ENCODE measurements around the gene GSTM4.

GSTM4 gene

DNA sequence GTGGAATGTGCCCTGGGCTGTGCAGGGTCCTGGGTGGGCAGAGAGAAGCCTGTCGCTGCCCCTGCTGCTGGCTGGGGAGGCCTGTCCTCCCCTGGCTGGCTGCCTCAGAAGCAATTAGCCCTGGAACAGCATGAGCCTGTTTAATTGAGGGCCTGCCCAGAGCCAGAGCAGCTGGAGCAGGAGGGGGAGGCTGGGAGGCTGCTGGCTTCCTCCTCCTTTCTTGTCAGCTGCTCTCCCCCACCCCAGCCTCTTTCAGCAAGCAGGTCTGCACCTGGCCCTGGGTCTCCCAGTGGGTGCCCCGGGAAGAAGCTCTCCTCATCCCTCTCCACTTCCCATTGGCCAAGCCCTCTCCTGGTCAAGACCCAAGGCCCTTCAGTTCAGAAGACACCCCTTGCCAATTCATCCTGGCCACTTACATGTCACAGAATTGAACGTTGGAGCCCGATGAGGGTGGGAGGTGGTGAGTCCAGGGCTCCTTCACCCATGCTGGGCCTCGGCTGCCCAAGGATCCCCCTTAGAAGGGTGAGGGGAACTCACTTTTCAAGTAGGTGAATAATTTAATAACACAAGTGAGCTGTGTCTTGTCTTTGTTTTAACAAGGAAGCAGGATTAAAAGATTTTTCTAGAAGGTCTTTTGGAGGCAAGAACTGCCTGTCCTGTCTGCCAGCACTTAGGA lies 23.1 kb upstream of the GSTM4 start:
- Histone ChIP-seq H3K23ac (ENCODE audit: low read length in 2 of 2) (no peak overlapping the region), H4K91ac (ENCODE audit: low read length) (no peak overlapping the region), H3K27ac (ENCODE audit: low read length, poor library complexity, severe bottlenecking) (no peak overlapping the region), H3K27me3 (ENCODE audit: control insufficient read depth in 1 of 2, insufficient read depth in 1 of 2, low read length in 2 of 2) (no peaks in the 10 kb centered on the region), H3K4me2 (ENCODE audit: low read length, poor library complexity, severe bottlenecking) (no peak overlapping the region), H2AFZ (ENCODE audit: low read depth, low read length) (no peak overlapping the region), H3K79me1 (replicated peaks; ENCODE audit: low read length, poor library complexity, severe bottlenecking) (peaks cover 32% of the 10 kb centered on the region), H3K36me3 (ENCODE audit: control insufficient read depth in 1 of 2, insufficient read depth in 2 of 2, low read depth in 1 of 2, low read length in 2 of 2) (peaks cover 44 to 51% of the 10 kb centered on the region in 2 experiments), H2BK15ac (ENCODE audit: low read depth, poor library complexity, severe bottlenecking) (no peak overlapping the region), H3K18ac (ENCODE audit: low read depth in 1 of 2, low read length in 2 of 2) (no peak overlapping the region), H4K8ac (ENCODE audit: low read length) (no peak overlapping the region), H3K9ac (ENCODE audit: low read length) (no peak overlapping the region), H2BK5ac (ENCODE audit: low read depth, low read length, poor library complexity, severe bottlenecking) (no peak overlapping the region), H2BK12ac (ENCODE audit: low read length in 2 of 2) (no peak overlapping the region), H2BK120ac (ENCODE audit: low read depth, low read length) (no peak overlapping the region), H3K9me3 (ENCODE audit: control insufficient read depth, low read length) (no peaks in the 10 kb centered on the region), H3K4ac (ENCODE audit: low read depth in 1 of 2, low read length in 2 of 2) (no peak overlapping the region), H3K4me3 (ENCODE audit: insufficient read depth in 1 of 2, low read depth in 1 of 2, low read length in 2 of 2) (no peak overlapping the region), H3K4me1 (ENCODE audit: control insufficient read depth, insufficient read depth, low read depth, low read length) (peaks cover 30% of the 10 kb centered on the region), H2AK5ac (ENCODE audit: low read length, severe bottlenecking) (no peak overlapping the region), H3K14ac (ENCODE audit: low read length in 2 of 2) (no peak overlapping the region)
- WGBS: 93% methylated on average over 5 of the region's 5 CpGs
- DNase-seq: no peak

DNA sequence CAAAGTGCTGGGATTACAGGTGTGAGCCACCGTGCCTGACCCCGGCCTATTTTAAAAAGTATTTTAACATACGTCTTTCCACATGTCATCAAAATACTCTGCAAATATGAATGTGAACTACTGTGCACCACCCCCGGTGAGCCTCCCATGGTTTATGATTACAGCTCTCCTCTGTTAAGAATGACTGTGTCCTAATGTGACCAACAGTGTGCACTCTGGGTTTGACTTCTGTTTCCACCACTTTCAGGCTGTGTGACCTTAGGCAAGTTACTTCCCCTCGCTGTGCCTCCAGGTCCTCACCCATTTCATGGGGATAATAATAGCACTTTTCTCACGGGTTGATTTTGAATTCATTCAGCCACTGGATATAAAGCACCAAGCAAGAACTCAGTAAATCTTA lies 21.6 kb upstream of the GSTM4 start:
- Histone ChIP-seq H2BK120ac (ENCODE audit: low read depth, low read length) (no peak overlapping the region), H3K14ac (ENCODE audit: low read length in 2 of 2) (no peak overlapping the region), H3K4me3 (ENCODE audit: insufficient read depth in 1 of 2, low read depth in 1 of 2, low read length in 2 of 2) (no peak overlapping the region), H2BK5ac (ENCODE audit: low read depth, low read length, poor library complexity, severe bottlenecking) (no peak overlapping the region), H3K27ac (ENCODE audit: low read length, poor library complexity, severe bottlenecking) (no peak overlapping the region), H3K36me3 (ENCODE audit: control insufficient read depth in 1 of 2, insufficient read depth in 2 of 2, low read depth in 1 of 2, low read length in 2 of 2) (peaks cover 29 to 38% of the 10 kb centered on the region in 2 experiments), H3K4me2 (ENCODE audit: low read length, poor library complexity, severe bottlenecking) (no peak overlapping the region), H2AK5ac (ENCODE audit: low read length, severe bottlenecking) (no peak overlapping the region), H2AFZ (ENCODE audit: low read depth, low read length) (no peak overlapping the region), H3K79me1 (replicated peaks; ENCODE audit: low read length, poor library complexity, severe bottlenecking) (peaks cover 32% of the 10 kb centered on the region), H3K27me3 (ENCODE audit: control insufficient read depth in 1 of 2, insufficient read depth in 1 of 2, low read length in 2 of 2) (no peaks in the 10 kb centered on the region), H4K8ac (ENCODE audit: low read length) (no peak overlapping the region), H3K23ac (ENCODE audit: low read length in 2 of 2) (no peak overlapping the region), H3K9me3 (ENCODE audit: control insufficient read depth, low read length) (no peaks in the 10 kb centered on the region), H3K4me1 (ENCODE audit: control insufficient read depth, insufficient read depth, low read depth, low read length) (peaks cover 16% of the 10 kb centered on the region), H2BK12ac (ENCODE audit: low read length in 2 of 2) (no peak overlapping the region), H3K18ac (ENCODE audit: low read depth in 1 of 2, low read length in 2 of 2) (no peak overlapping the region), H3K9ac (ENCODE audit: low read length) (no peak overlapping the region), H3K4ac (ENCODE audit: low read depth in 1 of 2, low read length in 2 of 2) (no peak overlapping the region), H2BK15ac (ENCODE audit: low read depth, poor library complexity, severe bottlenecking) (no peak overlapping the region), H4K91ac (ENCODE audit: low read length) (no peak overlapping the region)
- no peak for DNase-seq
- 97% methylated on average over 6 of the region's 6 CpGs for WGBS

- no peak overlapping the region for H3K4me3 ChIP-seq (ENCODE audit: insufficient read depth in 1 of 2, low read depth in 1 of 2, low read length in 2 of 2)
Measured at GRCh38 chr1:109634771-109635750, 20.8 kb upstream of the GSTM4 start.

DNA sequence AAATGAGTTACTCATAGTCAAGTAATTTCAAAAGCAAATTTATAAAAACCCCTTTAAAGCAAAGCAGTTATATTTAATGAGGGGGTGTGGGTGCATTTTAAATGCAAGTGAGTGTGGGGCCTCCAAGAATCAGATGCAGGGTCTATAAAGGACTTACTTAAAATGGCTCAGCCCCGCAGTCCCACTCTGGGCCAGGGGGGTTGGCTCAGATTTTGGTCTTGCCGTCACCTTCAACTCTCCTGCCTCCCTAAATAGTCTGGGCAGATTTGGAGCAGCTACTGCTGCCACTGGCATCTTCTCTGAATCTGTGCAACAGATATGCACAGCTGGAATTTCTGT lies 20.1 kb upstream of the GSTM4 start:
- Histone ChIP-seq H3K4me1 (ENCODE audit: control insufficient read depth, insufficient read depth, low read depth, low read length) (peaks cover 9% of the 10 kb centered on the region), H3K23ac (ENCODE audit: low read length in 2 of 2) (no peak overlapping the region), H4K91ac (ENCODE audit: low read length) (no peak overlapping the region), H3K9me3 (ENCODE audit: control insufficient read depth, low read length) (no peaks in the 10 kb centered on the region), H3K9ac (ENCODE audit: low read length) (no peak overlapping the region), H3K4ac (ENCODE audit: low read depth in 1 of 2, low read length in 2 of 2) (no peak overlapping the region), H3K4me2 (ENCODE audit: low read length, poor library complexity, severe bottlenecking) (no peak overlapping the region), H3K18ac (ENCODE audit: low read depth in 1 of 2, low read length in 2 of 2) (no peak overlapping the region), H3K27ac (ENCODE audit: low read length, poor library complexity, severe bottlenecking) (no peak overlapping the region), H4K8ac (ENCODE audit: low read length) (no peak overlapping the region), H3K27me3 (ENCODE audit: control insufficient read depth in 1 of 2, insufficient read depth in 1 of 2, low read length in 2 of 2) (no peaks in the 10 kb centered on the region), H3K14ac (ENCODE audit: low read length in 2 of 2) (no peak overlapping the region), H3K4me3 (ENCODE audit: insufficient read depth in 1 of 2, low read depth in 1 of 2, low read length in 2 of 2) (peak overlapping the region in 1 of 2 experiments; percentile 2), H3K36me3 (ENCODE audit: control insufficient read depth in 1 of 2, insufficient read depth in 2 of 2, low read depth in 1 of 2, low read length in 2 of 2) (peaks cover 16 to 22% of the 10 kb centered on the region in 2 experiments), H2BK12ac (ENCODE audit: low read length in 2 of 2) (no peak overlapping the region), H2BK5ac (ENCODE audit: low read depth, low read length, poor library complexity, severe bottlenecking) (no peak overlapping the region), H2AK5ac (ENCODE audit: low read length, severe bottlenecking) (peak overlapping the region; percentile 18), H2AFZ (ENCODE audit: low read depth, low read length) (no peak overlapping the region), H3K79me1 (replicated peaks; ENCODE audit: low read length, poor library complexity, severe bottlenecking) (peaks cover 21% of the 10 kb centered on the region), H2BK15ac (ENCODE audit: low read depth, poor library complexity, severe bottlenecking) (no peak overlapping the region), H2BK120ac (ENCODE audit: low read depth, low read length) (no peak overlapping the region)
- WGBS: 73% methylated on average over 2 of the region's 2 CpGs
- no peak for DNase-seq

More at GRCh38 chr1:109634771-109635750, 20.8 kb upstream of the GSTM4 start:
- H2AK5ac ChIP-seq (ENCODE audit: low read length, severe bottlenecking): no peak overlapping the region
- H3K4ac ChIP-seq (ENCODE audit: low read depth in 1 of 2, low read length in 2 of 2): no peak overlapping the region
- no peak for DNase-seq
- peaks cover 21 to 30% of the 10 kb centered on the region in 2 experiments for H3K36me3 ChIP-seq (ENCODE audit: control insufficient read depth in 1 of 2, insufficient read depth in 2 of 2, low read depth in 1 of 2, low read length in 2 of 2)
- no peak overlapping the region for H3K14ac ChIP-seq (ENCODE audit: low read length in 2 of 2)
- H3K4me2 ChIP-seq (ENCODE audit: low read length, poor library complexity, severe bottlenecking): no peak overlapping the region
- H4K8ac ChIP-seq (ENCODE audit: low read length): no peak overlapping the region
- H3K4me1 ChIP-seq (ENCODE audit: control insufficient read depth, insufficient read depth, low read depth, low read length): peaks cover 12% of the 10 kb centered on the region
- no peaks in the 10 kb centered on the region for H3K9me3 ChIP-seq (ENCODE audit: control insufficient read depth, low read length)
- peak overlapping the region; percentile 20 for H4K91ac ChIP-seq (ENCODE audit: low read length)
- no peak overlapping the region for H2BK120ac ChIP-seq (ENCODE audit: low read depth, low read length)
- H2BK5ac ChIP-seq (ENCODE audit: low read depth, low read length, poor library complexity, severe bottlenecking): no peak overlapping the region
- no peak overlapping the region for H3K23ac ChIP-seq (ENCODE audit: low read length in 2 of 2)
- H3K27me3 ChIP-seq (ENCODE audit: control insufficient read depth in 1 of 2, insufficient read depth in 1 of 2, low read length in 2 of 2): no peaks in the 10 kb centered on the region
- H2BK12ac ChIP-seq (ENCODE audit: low read length in 2 of 2): no peak overlapping the region
- no peak overlapping the region for H3K18ac ChIP-seq (ENCODE audit: low read depth in 1 of 2, low read length in 2 of 2)
- peaks cover 27% of the 10 kb centered on the region for H3K79me1 ChIP-seq (replicated peaks; ENCODE audit: low read length, poor library complexity, severe bottlenecking)
- WGBS: 87% methylated on average over 5 of the region's 13 CpGs
- H3K9ac ChIP-seq (ENCODE audit: low read length): no peak overlapping the region
- H3K27ac ChIP-seq (ENCODE audit: low read length, poor library complexity, severe bottlenecking): no peak overlapping the region
- peak overlapping the region; percentile 7 for H2BK15ac ChIP-seq (ENCODE audit: low read depth, poor library complexity, severe bottlenecking)
- H2AFZ ChIP-seq (ENCODE audit: low read depth, low read length): no peak overlapping the region

All from mesenchymal stem cell (in vitro differentiated cells and primary cell).